ENCODE results near the gene ZNF497. TPM values are rescaled to one million over a fixed set of nuclear protein-coding genes. Genes with fewer than 3 reads are reported as not detected.

ZNF497 gene
- total and polyA plus RNA-seq, 2 of the 13 experiments (the other 11 are each of a cell fraction or from before 2014, with no cell fraction given) = 1.5 to 1.9 TPM

DNA sequence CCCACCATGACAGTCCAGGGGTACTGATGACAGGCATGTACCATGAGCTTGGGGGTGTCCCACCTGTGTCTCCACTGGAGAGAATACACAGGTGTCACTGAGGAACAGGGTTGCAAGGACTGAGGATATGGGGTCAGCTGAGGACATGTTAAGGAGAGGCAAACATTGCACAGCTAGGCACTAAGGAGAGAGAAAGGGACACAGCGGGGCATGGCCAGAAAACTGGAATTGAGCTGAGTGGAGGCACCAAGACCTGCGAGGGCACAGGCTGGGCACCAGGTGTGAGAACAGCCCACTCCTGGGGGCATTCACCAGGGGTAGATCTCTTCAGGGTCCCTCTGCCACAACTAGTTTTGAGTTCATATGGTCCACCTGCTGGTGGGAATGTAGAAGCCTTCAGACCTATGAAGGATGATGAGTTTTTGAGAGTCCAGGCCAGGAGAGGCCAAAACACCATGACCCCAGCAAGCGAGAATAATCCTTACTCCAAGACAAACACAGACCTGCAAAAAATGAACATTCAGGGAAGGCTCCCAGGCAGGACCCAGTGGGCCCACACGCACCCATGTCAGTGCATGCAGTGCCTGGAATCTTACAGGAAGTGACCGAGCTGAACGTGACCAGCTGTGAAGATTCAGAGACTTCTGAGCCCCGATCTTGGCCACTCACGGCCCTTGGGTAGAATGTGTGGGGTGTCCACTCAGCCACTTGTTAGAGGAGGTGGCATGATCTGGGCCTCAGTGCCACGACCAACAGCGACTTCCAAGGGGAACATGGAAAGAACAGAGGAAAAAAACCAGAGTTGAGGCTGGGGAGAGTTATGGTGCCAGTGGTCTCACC lies 44.5 kb upstream of the ZNF497 start (continued):
- TF ChIP-seq, protein P1, sequence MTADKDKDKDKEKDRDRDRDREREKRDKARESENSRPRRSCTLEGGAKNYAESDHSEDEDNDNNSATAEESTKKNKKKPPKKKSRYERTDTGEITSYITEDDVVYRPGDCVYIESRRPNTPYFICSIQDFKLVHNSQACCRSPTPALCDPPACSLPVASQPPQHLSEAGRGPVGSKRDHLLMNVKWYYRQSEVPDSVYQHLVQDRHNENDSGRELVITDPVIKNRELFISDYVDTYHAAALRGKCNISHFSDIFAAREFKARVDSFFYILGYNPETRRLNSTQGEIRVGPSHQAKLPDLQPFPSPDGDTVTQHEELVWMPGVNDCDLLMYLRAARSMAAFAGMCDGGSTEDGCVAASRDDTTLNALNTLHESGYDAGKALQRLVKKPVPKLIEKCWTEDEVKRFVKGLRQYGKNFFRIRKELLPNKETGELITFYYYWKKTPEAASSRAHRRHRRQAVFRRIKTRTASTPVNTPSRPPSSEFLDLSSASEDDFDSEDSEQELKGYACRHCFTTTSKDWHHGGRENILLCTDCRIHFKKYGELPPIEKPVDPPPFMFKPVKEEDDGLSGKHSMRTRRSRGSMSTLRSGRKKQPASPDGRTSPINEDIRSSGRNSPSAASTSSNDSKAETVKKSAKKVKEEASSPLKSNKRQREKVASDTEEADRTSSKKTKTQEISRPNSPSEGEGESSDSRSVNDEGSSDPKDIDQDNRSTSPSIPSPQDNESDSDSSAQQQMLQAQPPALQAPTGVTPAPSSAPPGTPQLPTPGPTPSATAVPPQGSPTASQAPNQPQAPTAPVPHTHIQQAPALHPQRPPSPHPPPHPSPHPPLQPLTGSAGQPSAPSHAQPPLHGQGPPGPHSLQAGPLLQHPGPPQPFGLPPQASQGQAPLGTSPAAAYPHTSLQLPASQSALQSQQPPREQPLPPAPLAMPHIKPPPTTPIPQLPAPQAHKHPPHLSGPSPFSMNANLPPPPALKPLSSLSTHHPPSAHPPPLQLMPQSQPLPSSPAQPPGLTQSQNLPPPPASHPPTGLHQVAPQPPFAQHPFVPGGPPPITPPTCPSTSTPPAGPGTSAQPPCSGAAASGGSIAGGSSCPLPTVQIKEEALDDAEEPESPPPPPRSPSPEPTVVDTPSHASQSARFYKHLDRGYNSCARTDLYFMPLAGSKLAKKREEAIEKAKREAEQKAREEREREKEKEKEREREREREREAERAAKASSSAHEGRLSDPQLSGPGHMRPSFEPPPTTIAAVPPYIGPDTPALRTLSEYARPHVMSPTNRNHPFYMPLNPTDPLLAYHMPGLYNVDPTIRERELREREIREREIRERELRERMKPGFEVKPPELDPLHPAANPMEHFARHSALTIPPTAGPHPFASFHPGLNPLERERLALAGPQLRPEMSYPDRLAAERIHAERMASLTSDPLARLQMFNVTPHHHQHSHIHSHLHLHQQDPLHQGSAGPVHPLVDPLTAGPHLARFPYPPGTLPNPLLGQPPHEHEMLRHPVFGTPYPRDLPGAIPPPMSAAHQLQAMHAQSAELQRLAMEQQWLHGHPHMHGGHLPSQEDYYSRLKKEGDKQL (CRISPR knock-in tag; IDR thresholded peaks at IDR 0.05; ENCODE audit: low read depth) = no peak
- TF ChIP-seq ZNF337 (CRISPR knock-in tag; IDR thresholded peaks at IDR 0.05; ENCODE audit: borderline replicate concordance, low read depth) = no peak
- TF ChIP-seq, protein P2, sequence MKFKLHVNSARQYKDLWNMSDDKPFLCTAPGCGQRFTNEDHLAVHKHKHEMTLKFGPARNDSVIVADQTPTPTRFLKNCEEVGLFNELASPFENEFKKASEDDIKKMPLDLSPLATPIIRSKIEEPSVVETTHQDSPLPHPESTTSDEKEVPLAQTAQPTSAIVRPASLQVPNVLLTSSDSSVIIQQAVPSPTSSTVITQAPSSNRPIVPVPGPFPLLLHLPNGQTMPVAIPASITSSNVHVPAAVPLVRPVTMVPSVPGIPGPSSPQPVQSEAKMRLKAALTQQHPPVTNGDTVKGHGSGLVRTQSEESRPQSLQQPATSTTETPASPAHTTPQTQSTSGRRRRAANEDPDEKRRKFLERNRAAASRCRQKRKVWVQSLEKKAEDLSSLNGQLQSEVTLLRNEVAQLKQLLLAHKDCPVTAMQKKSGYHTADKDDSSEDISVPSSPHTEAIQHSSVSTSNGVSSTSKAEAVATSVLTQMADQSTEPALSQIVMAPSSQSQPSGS (CRISPR knock-in tag; IDR thresholded peaks at IDR 0.05) = no peak
- no peak for TF ChIP-seq ZNF773 (CRISPR knock-in tag; IDR thresholded peaks at IDR 0.05; ENCODE audit: borderline replicate concordance)
- TF ChIP-seq, protein P3, sequence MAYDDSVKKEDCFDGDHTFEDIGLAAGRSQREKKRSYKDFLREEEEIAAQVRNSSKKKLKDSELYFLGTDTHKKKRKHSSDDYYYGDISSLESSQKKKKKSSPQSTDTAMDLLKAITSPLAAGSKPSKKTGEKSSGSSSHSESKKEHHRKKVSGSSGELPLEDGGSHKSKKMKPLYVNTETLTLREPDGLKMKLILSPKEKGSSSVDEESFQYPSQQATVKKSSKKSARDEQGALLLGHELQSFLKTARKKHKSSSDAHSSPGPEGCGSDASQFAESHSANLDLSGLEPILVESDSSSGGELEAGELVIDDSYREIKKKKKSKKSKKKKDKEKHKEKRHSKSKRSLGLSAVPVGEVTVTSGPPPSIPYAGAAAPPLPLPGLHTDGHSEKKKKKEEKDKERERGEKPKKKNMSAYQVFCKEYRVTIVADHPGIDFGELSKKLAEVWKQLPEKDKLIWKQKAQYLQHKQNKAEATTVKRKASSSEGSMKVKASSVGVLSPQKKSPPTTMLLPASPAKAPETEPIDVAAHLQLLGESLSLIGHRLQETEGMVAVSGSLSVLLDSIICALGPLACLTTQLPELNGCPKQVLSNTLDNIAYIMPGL (CRISPR knock-in tag; IDR thresholded peaks at IDR 0.05; ENCODE audit: borderline replicate concordance in 1 of 2, low read depth in 1 of 2) = peak in 1 of 2 experiments; percentile 9; a peak in 1 of 4 replicates
- no peak for TF ChIP-seq HOXA3 (CRISPR knock-in tag; IDR thresholded peaks at IDR 0.05)
- TF ChIP-seq TARDBP (CRISPR knock-in tag; IDR thresholded peaks at IDR 0.05) = 0 out of 2 replicates have a peak, but pooled peaks have one; percentile 45
- TF ChIP-seq, protein P4, sequence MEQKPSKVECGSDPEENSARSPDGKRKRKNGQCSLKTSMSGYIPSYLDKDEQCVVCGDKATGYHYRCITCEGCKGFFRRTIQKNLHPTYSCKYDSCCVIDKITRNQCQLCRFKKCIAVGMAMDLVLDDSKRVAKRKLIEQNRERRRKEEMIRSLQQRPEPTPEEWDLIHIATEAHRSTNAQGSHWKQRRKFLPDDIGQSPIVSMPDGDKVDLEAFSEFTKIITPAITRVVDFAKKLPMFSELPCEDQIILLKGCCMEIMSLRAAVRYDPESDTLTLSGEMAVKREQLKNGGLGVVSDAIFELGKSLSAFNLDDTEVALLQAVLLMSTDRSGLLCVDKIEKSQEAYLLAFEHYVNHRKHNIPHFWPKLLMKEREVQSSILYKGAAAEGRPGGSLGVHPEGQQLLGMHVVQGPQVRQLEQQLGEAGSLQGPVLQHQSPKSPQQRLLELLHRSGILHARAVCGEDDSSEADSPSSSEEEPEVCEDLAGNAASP (CRISPR knock-in tag; IDR thresholded peaks at IDR 0.05; ENCODE audit: borderline replicate concordance) = peak; percentile 92; the same call in 1 of the 2 replicates
- TF ChIP-seq HCFC1 (IDR thresholded peaks at IDR 0.05; ENCODE audit: low read depth, low read length) = no peak
- TF ChIP-seq MATR3 (CRISPR knock-in tag; IDR thresholded peaks at IDR 0.05) = no peak
- TF ChIP-seq NAIF1 (CRISPR knock-in tag; IDR thresholded peaks at IDR 0.05; ENCODE audit: borderline replicate concordance) = no peak
- TF ChIP-seq ZNF557 (CRISPR knock-in tag; IDR thresholded peaks at IDR 0.05) = no peak
- TF ChIP-seq, protein P5, sequence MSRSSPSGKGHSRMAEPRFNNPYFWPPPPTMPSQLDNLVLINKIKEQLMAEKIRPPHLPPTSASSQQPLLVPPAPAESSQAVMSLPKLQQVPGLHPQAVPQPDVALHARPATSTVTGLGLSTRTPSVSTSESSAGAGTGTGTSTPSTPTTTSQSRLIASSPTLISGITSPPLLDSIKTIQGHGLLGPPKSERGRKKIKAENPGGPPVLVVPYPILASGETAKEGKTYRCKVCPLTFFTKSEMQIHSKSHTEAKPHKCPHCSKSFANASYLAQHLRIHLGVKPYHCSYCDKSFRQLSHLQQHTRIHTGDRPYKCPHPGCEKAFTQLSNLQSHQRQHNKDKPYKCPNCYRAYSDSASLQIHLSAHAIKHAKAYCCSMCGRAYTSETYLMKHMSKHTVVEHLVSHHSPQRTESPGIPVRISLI (CRISPR knock-in tag; IDR thresholded peaks at IDR 0.05; ENCODE audit: borderline replicate concordance) = no peak
- 0 out of 2 replicates have a peak, but pooled peaks have one; percentile 5 for TF ChIP-seq MTA1 (CRISPR knock-in tag; IDR thresholded peaks at IDR 0.05; ENCODE audit: borderline replicate concordance)
